Astrocyte of the spinal cord (primary cell): ENCODE data around the gene SLC3A2.

Experiments
- DNase-seq: peaks from one replicate; pipeline ENCODE4 v3.0.0; 2011; ENCODE audit warnings: low read depth, low spot score
- H3K4me3 ChIP-seq: 2 replicates; pipeline ENCODE4 v1.5.1; 2011; ENCODE audit warnings: low read depth, mild to moderate bottlenecking, low read length, moderate library complexity
- CTCF ChIP-seq: IDR thresholded peaks from 2 replicates; pipeline ENCODE4 v1.5.1; 2012; ENCODE audit warnings: low read depth, mild to moderate bottlenecking, low read length, inconsistent platforms
- in situ Hi-C: cut with HindIII; loops from 2 replicates; pipeline ENCODE4 v1.10.0; 2017; ENCODE audit warnings: low sequenced_read_pairs

SLC3A2 gene

GRCh38 chr11:62846177-62846576 is 34.5 kb upstream of the SLC3A2 start:
- TF ChIP-seq CTCF: no peak
- DNase-seq: no peak
- no peak overlapping the region for H3K4me3 ChIP-seq
- in situ Hi-C loops: no loop called here

- no peak for DNase-seq
- in situ Hi-C loops: no loop called here
- no peak overlapping the region for H3K4me3 ChIP-seq
- TF ChIP-seq CTCF: no peak
These were observed 32.9 kb upstream of the SLC3A2 start for GRCh38 chr11:62847767-62848314.

- no peak for DNase-seq
- in situ Hi-C loops: no loop called here
- no peak for TF ChIP-seq CTCF
- H3K4me3 ChIP-seq: no peak overlapping the region
These were observed 29.5 kb upstream of the SLC3A2 start for GRCh38 chr11:62850911-62851806.

GRCh38 chr11:62851807-62852522 is 28.7 kb upstream of the SLC3A2 start:
- DNase-seq: no peak
- in situ Hi-C loops: no loop called here
- H3K4me3 ChIP-seq: no peak overlapping the region
- TF ChIP-seq CTCF: no peak

- H3K4me3 ChIP-seq: no peak overlapping the region
- in situ Hi-C loops: no loop called here
- no peak for DNase-seq
- TF ChIP-seq CTCF: no peak
These were observed 28.0 kb upstream of the SLC3A2 start for GRCh38 chr11:62852523-62853188.

- in situ Hi-C loops: no loop called here
- H3K4me3 ChIP-seq: peak overlapping the region; percentile 82
- TF ChIP-seq CTCF: no peak
- DNase-seq: no peak
These were observed 27.3 kb upstream of the SLC3A2 start for GRCh38 chr11:62853279-62853965.
